Memory B cell (primary cell): Measurements from ENCODE around the gene CIAO2B.

Source experiments
- ATAC-seq: fragments of 150-1000 bp; cut with Tn5 transposase; 2 replicates; pipeline ENCODE4 v1.10.0; 2021; ENCODE audit warnings: low read depth, mild to moderate bottlenecking, moderate library complexity
- DNase-seq, 2 donors: peaks; one replicate each; pipeline ENCODE4 v3.0.0; 2022; ENCODE audit warnings: low spot score in 2 of 2
- H3K27ac Mint-ChIP-seq: one replicate; pipeline ENCODE4 v1.8.0; 2022; ENCODE audit warnings: mild to moderate bottlenecking, moderate library complexity, mixed read lengths
- H3K27me3 Mint-ChIP-seq: one replicate; pipeline ENCODE4 v1.8.0; 2022; ENCODE audit warnings: mixed read lengths
- H3K36me3 Mint-ChIP-seq: one replicate; pipeline ENCODE4 v1.8.0; 2022; ENCODE audit warnings: mild to moderate bottlenecking, mixed read lengths
- H3K4me1 Mint-ChIP-seq: one replicate; pipeline ENCODE4 v1.8.0; 2022; ENCODE audit warnings: mixed read lengths
- H3K4me3 Mint-ChIP-seq: one replicate; pipeline ENCODE4 v1.8.0; 2022; ENCODE audit warnings: mild to moderate bottlenecking, moderate library complexity, mixed read lengths
- H3K9me3 Mint-ChIP-seq: one replicate; pipeline ENCODE4 v1.8.0; 2022; ENCODE audit warnings: mixed read lengths

The CIAO2B gene

GRCh38 chr16:66891360-66891759 is 42.8 kb downstream of the CIAO2B start:
- no peaks in the 10 kb centered on the region for H3K27me3 Mint-ChIP-seq
- H3K9me3 Mint-ChIP-seq, result no peaks in the 10 kb centered on the region
- no peak for DNase-seq
- peaks cover 3% of the 10 kb centered on the region for H3K36me3 Mint-ChIP-seq
- no peak overlapping the region for H3K27ac Mint-ChIP-seq
- ATAC-seq, result no peak
- H3K4me1 Mint-ChIP-seq, result peaks cover 7% of the 10 kb centered on the region
- no peak overlapping the region for H3K4me3 Mint-ChIP-seq

DNA sequence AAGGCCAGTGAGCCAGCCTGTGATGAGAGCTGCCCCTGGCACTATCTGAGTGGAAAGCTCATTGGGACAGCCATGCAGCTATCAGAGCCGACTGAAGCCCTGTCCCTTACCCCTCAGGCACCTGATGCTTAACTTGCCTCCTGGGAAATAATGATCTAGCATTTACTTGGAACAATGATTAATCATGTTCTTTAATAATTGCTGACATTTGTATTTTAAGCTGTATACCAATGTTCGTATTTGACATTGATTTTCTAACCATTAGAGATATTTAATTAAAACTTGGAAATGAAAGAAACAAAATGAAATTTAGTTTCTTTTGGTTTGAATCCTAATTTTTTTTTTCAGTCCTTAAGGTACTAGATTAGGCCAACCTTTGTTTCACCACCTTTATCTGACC is 43.4 kb downstream of the CIAO2B start:
- H3K27ac Mint-ChIP-seq, result no peak overlapping the region
- H3K4me1 Mint-ChIP-seq, result peaks cover 4% of the 10 kb centered on the region
- peaks cover 5% of the 10 kb centered on the region for H3K36me3 Mint-ChIP-seq
- no peaks in the 10 kb centered on the region for H3K9me3 Mint-ChIP-seq
- H3K4me3 Mint-ChIP-seq, result no peak overlapping the region
- ATAC-seq, result no peak
- no peak for DNase-seq
- H3K27me3 Mint-ChIP-seq, result no peaks in the 10 kb centered on the region

- no peaks in the 10 kb centered on the region for H3K27me3 Mint-ChIP-seq
- no peak for ATAC-seq
- H3K36me3 Mint-ChIP-seq, result peaks cover 12% of the 10 kb centered on the region
- DNase-seq, result no peak
- peaks cover 4% of the 10 kb centered on the region for H3K4me1 Mint-ChIP-seq
- H3K4me3 Mint-ChIP-seq, result no peak overlapping the region
- no peak overlapping the region for H3K27ac Mint-ChIP-seq
- no peaks in the 10 kb centered on the region for H3K9me3 Mint-ChIP-seq
These were observed 44.6 kb downstream of the CIAO2B start for GRCh38 chr16:66889622-66890021.

GRCh38 chr16:66888647-66889615 is 45.3 kb downstream of the CIAO2B start:
- Mint-ChIP-seq H3K4me3 (no peak overlapping the region), H3K27ac (no peak overlapping the region), H3K4me1 (peaks cover 4% of the 10 kb centered on the region), H3K36me3 (peaks cover 13% of the 10 kb centered on the region), H3K27me3 (no peaks in the 10 kb centered on the region), H3K9me3 (no peaks in the 10 kb centered on the region)
- no peak for DNase-seq
- no peak for ATAC-seq

DNA sequence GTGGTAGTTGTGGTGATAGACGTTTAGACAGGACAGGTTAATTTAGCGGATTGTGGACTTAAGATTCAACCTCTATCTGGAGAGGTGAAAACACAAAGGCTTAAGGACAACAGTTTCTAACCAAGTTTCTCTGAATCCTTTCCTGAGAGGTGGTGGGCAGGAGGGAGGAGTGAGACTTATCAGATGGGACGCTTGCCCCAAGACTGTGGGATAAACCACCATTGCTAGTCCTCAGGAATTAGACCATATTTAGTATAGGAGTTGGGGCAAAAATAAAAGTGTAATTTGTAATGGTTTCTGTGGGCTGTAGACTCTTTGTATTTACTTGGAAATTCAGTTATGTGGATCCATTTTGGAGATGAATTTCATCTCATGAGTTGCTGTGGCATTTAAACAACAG is 47.3 kb downstream of the CIAO2B start:
- ATAC-seq, result no peak
- H3K27me3 Mint-ChIP-seq, result no peaks in the 10 kb centered on the region
- no peak for DNase-seq
- no peak overlapping the region for H3K27ac Mint-ChIP-seq
- peaks cover 13% of the 10 kb centered on the region for H3K36me3 Mint-ChIP-seq
- H3K9me3 Mint-ChIP-seq, result no peaks in the 10 kb centered on the region
- H3K4me3 Mint-ChIP-seq, result no peak overlapping the region
- peaks cover 4% of the 10 kb centered on the region for H3K4me1 Mint-ChIP-seq

- peaks cover 13% of the 10 kb centered on the region for H3K36me3 Mint-ChIP-seq
- H3K4me1 Mint-ChIP-seq, result peaks cover 4% of the 10 kb centered on the region
- H3K9me3 Mint-ChIP-seq, result no peaks in the 10 kb centered on the region
- H3K4me3 Mint-ChIP-seq, result no peak overlapping the region
- DNase-seq (no peak), ATAC-seq (no peak)
- H3K27me3 Mint-ChIP-seq, result no peaks in the 10 kb centered on the region
- H3K27ac Mint-ChIP-seq, result no peak overlapping the region
These were observed 47.9 kb downstream of the CIAO2B start for GRCh38 chr16:66886321-66886720.

DNA sequence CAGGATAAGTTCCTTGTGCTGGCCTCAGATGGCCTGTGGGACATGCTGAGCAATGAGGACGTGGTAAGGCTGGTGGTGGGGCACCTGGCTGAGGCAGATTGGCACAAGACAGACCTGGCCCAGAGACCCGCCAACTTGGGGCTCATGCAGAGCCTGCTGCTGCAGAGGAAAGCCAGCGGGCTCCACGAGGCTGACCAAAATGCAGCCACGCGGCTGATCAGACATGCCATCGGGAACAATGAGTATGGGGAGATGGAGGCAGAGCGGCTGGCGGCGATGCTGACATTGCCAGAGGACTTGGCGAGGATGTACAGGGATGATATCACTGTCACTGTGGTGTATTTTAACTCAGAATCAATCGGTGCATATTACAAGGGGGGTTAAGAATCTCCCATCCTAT is 48.7 kb downstream of the CIAO2B start:
- Mint-ChIP-seq H3K27ac (no peak overlapping the region), H3K36me3 (peaks cover 13% of the 10 kb centered on the region), H3K4me1 (peaks cover 4% of the 10 kb centered on the region), H3K9me3 (no peaks in the 10 kb centered on the region), H3K27me3 (no peaks in the 10 kb centered on the region), H3K4me3 (no peak overlapping the region)
- no peak for ATAC-seq
- DNase-seq, result no peak

- Mint-ChIP-seq H3K9me3 (no peaks in the 10 kb centered on the region), H3K4me3 (no peak overlapping the region), H3K36me3 (peaks cover 10% of the 10 kb centered on the region), H3K27ac (no peak overlapping the region), H3K27me3 (no peaks in the 10 kb centered on the region), H3K4me1 (peaks cover 9% of the 10 kb centered on the region)
- no peak for DNase-seq
- ATAC-seq, result no peak
These were observed 51.5 kb downstream of the CIAO2B start for GRCh38 chr16:66882702-66883101.
